ENCODE results near the gene MPRIP.
"Not testable (repeated sequence)": the region's sequence is repeated elsewhere in the genome, so short reads cannot be mapped to it uniquely, and the experiment has no call there.

Gene MPRIP

GRCh38 chr17:17014748-17015124 lies 27.5 kb upstream of the MPRIP start:
- not testable (repeated sequence) for DNase-seq

- no peak for DNase-seq
Measured at GRCh38 chr17:17015230-17015629, 27.0 kb upstream of the MPRIP start.

DNA sequence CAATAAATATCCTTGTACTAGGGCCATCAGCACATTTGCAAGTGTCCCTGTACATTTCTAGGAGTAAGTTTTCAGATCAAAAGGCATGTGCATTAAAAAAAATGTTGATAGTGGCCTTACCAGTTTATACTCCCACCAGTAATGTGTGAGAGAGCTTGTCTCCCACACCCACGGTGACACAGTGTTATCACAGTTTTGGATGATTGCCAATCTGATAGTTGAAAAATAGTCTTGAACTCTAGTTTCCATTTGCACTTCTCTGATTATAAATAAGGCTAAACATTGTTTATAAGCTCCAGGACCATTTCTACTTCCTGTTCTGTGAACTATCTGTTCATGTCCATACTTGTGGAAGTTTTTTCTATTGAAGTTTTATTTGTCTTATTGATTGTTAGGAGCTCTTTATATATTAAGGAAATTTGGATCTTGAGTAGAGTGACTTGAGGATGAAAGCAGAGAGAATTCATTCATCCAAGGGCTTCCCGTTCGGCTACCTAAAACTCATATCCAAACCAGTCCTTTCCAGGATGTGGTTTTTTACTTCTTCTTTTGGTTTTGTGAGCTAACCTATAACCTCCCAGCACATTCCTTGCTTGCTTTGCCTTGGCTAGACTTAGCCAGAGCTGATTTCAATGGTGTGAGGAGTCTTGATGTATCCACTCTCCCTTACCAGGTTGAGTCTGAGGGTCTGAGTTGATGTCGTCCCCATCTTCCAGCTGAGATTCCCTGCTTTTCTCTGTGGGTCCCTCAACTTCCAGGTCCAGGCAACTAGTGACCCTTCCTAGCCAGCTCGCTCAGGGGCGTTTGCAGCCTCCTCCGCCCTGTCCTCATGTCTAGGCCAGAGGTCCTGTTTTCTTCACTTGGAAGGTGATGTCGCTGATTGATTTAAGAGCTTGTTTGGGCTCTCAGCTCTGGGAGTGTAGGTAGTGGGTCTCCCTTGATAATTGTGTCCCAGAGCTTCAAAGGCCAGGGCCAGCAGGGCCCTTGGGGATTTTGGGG lies 25.8 kb upstream of the MPRIP start:
- DNase-seq, result not testable (repeated sequence)

DNA sequence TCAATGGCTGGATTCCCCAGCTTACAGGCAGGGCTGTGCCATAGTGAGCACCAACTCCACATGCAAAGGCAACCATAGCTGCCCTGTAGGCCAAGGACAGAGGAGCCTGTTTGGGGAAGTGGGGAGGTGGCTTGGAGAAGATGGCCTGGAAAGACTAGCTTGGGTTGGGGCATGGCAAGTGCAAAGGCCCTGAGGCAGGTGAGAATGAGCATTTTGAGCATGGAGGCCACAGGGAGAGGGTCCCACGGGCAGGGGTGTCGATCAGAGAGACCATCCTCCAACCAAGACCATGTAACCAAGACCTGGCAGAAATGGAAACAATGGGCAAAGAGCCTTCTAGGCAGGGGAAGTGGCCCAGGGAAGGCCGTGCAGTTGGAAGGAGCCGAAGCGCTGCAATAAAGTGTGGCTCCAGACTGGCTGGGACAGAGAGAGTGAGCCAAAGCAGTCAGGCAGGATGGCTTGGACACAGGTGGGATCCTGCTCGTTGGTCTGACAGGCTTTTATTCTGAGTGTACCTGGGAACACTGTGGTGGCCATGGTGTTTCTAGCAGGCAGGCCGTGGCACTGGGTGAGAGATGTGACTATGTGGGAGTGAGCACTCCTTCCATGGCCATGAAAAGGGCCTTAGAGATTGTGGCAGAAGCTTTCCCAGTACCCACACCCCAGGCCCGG lies 24.8 kb upstream of the MPRIP start:
- no peak for DNase-seq

- DNase-seq, result no peak
Measured at GRCh38 chr17:17018021-17018441, 24.2 kb upstream of the MPRIP start.

GRCh38 chr17:17018612-17019429 lies 23.4 kb upstream of the MPRIP start:
- no peak for DNase-seq

DNA sequence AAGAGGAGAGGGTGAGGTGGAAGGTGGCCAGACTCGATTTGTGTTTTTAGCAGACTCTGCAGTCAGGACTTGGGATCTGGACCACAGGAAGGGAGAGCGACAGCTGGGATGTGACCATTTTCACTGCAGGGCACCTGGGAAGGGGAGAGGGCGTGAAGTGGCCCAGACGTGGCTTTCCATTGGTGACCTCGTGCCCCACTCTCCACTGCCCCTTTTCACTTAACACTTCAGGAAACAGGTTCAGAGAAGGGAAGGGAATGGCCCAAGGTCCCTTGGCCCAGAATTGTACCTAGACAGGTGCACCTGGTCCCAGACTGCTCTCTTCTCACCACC lies 22.9 kb upstream of the MPRIP start:
- no peak for DNase-seq

- DNase-seq, result no peak
Measured at GRCh38 chr17:17019891-17020456, 22.3 kb upstream of the MPRIP start.

DNA sequence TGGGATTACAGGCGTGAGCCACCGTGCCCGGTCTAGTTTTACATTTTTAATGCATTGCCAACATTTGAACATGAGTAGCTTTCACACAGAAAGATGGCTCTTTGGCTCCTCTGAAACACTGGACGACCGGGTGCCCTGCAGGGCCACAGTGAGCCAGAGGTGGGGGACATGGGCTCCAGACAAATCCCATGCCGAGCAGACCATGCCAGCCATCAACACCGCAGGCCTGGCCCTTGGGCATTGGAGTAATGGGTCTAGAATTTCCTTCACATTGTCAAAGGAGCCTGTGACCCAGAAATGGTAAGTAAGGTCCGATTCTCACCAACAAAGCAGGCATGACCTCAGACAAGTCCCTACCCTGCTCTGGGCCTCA lies 21.4 kb upstream of the MPRIP start:
- no peak for DNase-seq

- no peak for DNase-seq
Measured at GRCh38 chr17:17021194-17021863, 20.9 kb upstream of the MPRIP start.

- DNase-seq, result no peak
Measured at GRCh38 chr17:17022011-17022410, 20.2 kb upstream of the MPRIP start.

- DNase-seq, result no peak
Measured at GRCh38 chr17:17022456-17022855, 19.8 kb upstream of the MPRIP start.

- DNase-seq, result no peak
Measured at GRCh38 chr17:17024778-17025300, 17.4 kb upstream of the MPRIP start.

DNA sequence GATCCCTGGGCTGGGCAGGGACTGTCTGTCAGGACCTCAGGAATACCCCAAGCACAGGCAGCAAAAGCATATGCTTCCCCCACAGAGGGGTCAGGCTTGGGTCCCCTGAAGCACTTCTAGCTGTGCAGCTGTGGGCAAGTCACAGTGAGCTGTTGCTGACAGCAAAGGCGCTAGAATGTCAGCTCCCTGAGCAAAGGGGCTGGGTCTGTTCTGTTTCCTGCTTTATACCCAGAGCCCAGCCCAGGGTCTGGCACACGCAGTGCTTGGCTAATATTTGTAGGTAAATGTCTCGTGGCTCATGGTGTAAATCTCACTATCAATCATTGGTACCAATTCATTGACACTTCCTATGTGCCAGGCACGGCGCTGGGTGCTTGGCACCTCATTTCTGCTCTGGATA lies 16.6 kb upstream of the MPRIP start:
- no peak for DNase-seq

GRCh38 chr17:17026163-17026562 lies 16.1 kb upstream of the MPRIP start:
- DNase-seq, result no peak

DNA sequence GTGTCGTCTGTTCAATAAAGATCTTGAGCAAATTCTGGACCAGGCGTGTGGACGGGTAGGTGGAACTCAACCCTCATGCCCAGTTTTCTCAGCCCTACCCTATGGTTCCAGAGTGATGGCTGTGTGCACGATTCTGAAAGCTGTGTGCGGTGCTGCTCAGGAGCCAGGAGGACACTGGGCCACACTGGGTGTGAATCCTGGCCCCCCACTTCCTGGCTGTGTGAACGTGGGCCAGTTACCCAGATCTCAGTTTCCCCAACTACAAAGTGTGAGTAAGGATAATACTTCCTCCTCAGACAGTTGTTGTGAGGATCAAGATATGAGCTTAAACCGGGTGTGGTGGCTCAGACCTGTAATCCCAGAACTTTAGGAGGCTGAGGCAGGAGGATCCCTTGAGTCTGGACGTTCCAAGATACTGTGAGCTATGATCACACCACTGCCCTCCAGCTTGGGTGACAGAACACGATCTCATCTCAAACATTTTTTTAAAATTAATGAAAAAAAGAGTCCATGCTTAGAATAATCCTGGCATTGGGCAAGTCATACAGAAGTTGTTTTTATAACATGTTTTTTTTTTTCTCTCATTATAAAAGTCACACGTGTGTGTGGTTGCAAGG lies 14.7 kb upstream of the MPRIP start:
- DNase-seq, result no peak

GRCh38 chr17:17028059-17028877 lies 14.0 kb upstream of the MPRIP start:
- DNase-seq, result no peak

- DNase-seq, result no peak
Measured at GRCh38 chr17:17028878-17029535, 13.2 kb upstream of the MPRIP start.

DNA sequence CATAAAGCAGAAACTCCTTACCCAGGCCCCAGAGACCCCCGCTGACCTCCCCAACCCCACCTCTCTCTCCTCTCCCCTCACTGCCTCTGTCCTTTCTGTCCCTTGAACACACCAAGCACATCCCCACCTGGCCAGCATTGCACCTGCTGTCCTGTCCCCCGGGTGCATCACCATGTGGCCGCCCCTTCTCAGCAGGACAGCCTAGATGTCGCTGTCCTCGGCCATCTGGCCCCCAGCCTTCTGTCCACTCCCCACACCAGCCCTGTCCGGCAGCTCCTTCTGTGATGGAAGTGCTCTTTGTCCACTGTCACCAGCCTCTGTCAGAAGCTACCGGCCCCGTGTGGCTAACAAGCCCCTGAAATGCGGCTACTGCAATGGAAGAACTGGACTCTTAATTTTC lies 12.3 kb upstream of the MPRIP start:
- no peak for DNase-seq

- no peak for DNase-seq
Measured at GRCh38 chr17:17030515-17031211, 11.6 kb upstream of the MPRIP start.

All from NK-92 treated with Interleukin-12 subunit alpha and Interleukin-12 subunit beta, amount 100 ng/mL, for 24 hours (cell line).